ENCODE measurements around the gene ZNF429. TPM values are rescaled to one million over a fixed set of nuclear protein-coding genes. Genes with fewer than 3 reads are reported as not detected.
"Not testable (repeated sequence)": the region's sequence is repeated elsewhere in the genome, so short reads cannot be mapped to it uniquely, and the experiment has no call there.

ZNF429 gene
- polyA plus RNA-seq (2013, experiment 1 of 2; ENCODE audit: insufficient read length): 2.9 TPM
- 3.5 TPM for polyA plus RNA-seq (2013, experiment 2 of 2; ENCODE audit: insufficient read length)

GRCh38 chr19:21505459-21506451, at the start of gene ZNF429:
TSS of gene ZNF429 (plus strand) at chr19:21505602. CDS start at chr19:21505772, 170 bp downstream.
- peak; percentile 95 for DNase-seq

- DNase-seq: no peak
Measured at GRCh38 chr19:21460686-21461085, 44.7 kb upstream of the ZNF429 start.

- no peak for DNase-seq
Measured at GRCh38 chr19:21462540-21462939, 42.9 kb upstream of the ZNF429 start.

DNA sequence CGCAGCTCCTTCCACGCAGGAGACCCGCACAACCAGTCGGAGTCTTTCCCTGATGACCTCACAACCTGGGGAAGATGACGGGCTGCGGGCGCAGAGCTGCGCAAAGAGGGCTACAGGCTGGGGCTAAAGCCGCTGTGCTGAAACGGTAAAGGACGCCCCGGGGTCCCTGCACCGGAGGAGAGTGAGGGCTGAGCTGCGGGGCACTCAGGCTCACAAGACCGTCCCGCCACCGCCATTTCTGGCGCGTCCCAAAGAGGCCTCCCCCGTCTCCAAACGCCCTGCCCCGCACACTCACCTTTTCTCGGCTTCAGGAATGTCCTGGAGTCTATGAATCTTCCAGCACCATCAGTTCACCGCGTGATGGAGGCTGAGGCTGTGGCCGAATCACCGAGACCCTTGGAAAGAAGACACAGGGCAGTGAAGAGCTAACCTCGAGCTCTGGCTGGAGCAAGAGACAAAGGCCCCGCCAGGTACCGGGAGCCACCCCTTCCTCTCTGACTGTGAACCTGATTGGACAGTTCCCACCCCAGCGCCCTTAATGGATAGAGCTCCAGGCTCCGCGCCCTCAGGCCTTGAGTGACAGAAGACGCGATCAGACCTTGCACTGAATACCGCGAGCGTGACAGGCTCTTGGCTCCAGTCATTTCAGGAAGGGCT, 41.8 kb upstream of the ZNF429 start:
- DNase-seq: no peak

- no peak for DNase-seq
Measured at GRCh38 chr19:21466627-21467026, 38.8 kb upstream of the ZNF429 start.

DNA sequence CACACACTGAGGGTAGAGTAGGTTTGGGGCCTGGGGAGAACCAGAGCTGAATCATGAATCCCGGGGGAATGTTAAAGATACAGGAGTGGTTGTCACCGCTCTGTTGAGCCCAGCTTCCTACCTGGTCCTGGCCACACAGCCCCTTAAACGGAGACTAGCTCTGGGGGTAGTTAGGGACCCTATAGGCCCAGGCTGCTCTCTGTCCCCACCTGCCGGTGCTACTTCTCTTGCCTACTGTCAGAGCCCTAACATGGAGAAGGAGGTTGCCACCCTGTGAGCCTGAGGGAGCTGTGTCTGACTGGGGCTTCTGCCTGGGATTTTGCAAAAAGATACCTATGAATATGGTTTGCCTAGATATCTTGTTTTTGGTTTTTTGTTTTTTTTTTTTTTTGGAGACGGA, 36.6 kb upstream of the ZNF429 start:
- no peak for DNase-seq

- DNase-seq: no peak
Measured at GRCh38 chr19:21472507-21472906, 32.9 kb upstream of the ZNF429 start.

- DNase-seq: peak; percentile 42
Measured at GRCh38 chr19:21474671-21475181, 30.7 kb upstream of the ZNF429 start.

- not testable (repeated sequence) for DNase-seq
Measured at GRCh38 chr19:21482361-21482760, 23.0 kb upstream of the ZNF429 start.

- DNase-seq: peak; percentile 23
Measured at GRCh38 chr19:21482863-21483276, 22.5 kb upstream of the ZNF429 start.

GRCh38 chr19:21483589-21484170, 21.7 kb upstream of the ZNF429 start:
- no peak for DNase-seq

DNA sequence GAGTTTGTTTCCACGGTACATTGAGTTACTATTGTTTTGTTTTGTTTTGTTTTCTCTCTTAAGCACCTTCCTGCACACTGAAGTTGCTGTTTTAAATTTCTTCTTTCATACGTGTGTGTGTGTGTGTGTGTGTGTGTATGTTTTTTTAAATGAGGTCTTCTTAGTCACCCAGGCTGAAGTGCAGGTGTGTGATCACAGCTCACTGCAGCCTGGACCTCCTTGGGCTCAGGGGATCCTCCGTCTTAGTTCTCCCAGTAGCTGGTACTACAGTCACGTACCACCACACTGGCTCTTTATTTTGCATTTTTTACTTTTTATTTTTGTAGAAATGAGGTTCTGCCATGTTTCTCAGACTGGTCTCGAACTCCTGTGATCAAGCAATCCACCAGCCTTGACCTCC, 20.8 kb upstream of the ZNF429 start:
- no peak for DNase-seq

DNA sequence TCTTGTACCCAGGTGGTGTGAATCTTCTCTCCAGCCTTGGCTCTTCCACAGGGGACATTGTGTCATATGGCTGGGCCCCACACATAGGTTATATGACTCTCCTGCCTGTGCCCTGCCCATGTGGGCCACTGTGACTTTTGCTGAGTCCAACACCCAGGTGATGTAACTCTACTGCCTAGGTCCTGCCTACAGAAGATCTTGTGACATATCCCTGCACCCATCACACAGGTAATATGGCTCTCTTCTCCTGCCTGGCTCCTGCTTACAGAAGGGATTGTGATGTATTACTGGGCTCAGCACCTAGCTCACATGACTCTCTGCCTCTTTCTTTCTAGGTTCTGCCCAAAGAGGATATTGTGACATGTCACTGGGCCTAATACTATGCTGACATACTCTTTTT, 19.5 kb upstream of the ZNF429 start:
- DNase-seq: no peak

- DNase-seq: no peak
Measured at GRCh38 chr19:21487969-21488368, 17.4 kb upstream of the ZNF429 start.

- DNase-seq: no peak
Measured at GRCh38 chr19:21491146-21491545, 14.3 kb upstream of the ZNF429 start.

DNA sequence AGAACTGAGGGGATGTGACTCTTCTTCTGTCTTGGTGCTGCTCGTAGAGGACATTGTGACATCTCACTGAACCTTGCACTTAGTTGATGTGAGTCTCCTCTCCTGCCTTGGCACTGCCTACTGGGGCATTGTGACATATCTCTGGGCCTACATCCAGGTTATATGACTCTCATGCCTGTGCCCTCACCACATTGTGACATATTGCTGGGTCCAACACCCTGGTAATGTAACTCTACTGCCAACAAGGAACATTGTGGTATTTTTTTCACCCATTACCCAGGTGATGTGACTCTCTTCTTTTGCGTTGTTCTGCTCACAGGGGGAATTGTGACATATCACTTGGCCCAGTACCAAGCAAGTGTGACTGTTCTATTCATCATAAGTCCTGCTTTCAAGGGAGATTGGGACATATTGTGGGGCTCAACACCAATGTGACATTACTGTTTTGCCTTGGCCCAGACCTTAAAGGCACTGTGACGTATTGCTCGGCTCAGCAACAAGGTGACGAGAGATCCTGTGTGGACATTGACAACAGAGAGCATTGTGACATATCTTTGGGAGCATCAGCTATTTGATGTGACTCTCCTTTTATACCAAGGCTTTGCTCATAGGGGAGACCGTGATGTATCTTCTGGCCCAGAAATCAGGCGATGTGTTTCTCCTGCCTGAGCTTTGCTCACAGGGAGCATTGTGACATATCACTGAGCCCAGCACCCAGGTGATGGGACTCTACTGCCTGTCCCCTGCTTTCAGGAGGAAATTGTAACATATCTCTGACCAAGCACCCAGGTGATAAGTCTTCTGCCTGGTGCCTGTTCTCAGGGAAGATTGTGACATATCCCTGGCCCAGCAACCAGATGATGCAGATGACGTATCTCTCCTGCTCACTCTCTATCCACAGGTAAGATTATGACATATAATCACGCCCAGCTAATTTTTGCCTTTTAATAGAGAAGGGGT, 12.2 kb upstream of the ZNF429 start:
- DNase-seq: no peak

GRCh38 chr19:21496876-21497275, 8.5 kb upstream of the ZNF429 start:
- no peak for DNase-seq

DNA sequence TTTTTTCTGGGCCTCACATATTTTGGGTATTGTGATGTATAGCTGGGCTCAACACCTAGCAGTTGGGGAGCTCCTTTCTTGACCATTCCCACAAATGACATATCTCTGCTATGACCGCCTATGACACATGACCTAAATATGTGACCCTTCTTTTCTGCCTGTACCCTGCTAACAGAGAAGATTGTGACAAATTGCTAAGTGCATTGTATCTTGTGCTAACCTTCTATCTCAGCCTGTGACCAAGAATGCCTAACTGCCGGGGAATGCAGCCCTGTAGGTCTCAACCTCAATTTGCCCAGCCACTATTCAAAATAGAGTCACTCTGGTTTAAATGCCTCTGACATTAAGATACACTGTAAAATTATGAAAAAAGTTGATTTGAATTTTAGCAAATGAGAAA, 6.8 kb upstream of the ZNF429 start:
- DNase-seq: no peak

- no peak for DNase-seq
Measured at GRCh38 chr19:21508198-21508597, 2.8 kb downstream of the ZNF429 start.

DNA sequence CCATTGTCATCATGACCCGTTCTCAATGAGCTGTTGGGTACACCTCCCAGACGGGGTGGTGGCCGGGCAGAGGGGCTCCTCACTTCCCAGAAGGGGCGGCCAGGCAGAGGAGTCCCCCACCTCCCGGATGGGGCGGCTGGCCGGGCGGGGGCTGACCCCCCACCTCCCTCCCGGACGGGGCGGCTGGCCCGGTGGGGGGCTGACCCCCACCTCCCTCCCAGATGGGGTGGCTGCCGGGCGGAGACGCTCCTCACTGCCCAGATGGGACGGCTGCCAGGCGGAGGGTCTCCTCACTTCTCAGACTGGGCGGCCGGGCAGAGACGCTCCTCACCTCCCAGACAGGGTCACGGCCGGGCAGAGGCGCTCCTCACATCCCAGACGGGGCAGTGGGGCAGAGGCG, 5.7 kb downstream of the ZNF429 start:
- DNase-seq: not testable (repeated sequence)

GRCh38 chr19:21512609-21513008, 7.2 kb downstream of the ZNF429 start:
- not testable (repeated sequence) for DNase-seq

DNA sequence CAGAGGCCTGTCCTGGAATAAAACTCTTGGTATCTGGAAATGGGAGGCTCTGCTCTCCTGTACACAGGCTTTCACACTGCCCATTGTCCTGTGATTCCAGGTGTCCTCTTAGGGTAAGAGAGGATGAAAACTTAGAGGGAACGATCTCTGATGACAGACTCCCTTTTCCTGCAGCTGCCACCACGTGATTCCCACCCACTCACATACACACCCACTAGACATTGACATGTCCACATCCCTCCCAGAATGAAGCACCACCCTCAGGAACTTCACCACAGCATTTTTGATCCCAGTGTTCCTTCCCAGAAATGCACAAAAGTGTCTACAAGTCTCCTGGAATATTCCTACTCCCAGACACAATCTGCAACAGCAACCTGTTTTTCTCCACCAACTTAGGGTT, 8.2 kb downstream of the ZNF429 start:
- no peak for DNase-seq

Data from fibroblast of skin of scalp (primary cell).